GM13977 (cell line): Measurements from ENCODE around the gene RUNX2.
"Not testable (repeated sequence)": the region's sequence is repeated elsewhere in the genome, so short reads cannot be mapped to it uniquely, and the experiment has no call there.

Source experiments
- DNase-seq: peaks from one replicate; pipeline ENCODE4 v3.0.0; 2012; ENCODE audit warnings: low spot score
- CTCF ChIP-seq: IDR thresholded peaks from 2 replicates; pipeline ENCODE4 v1.5.1; 2012; ENCODE audit warnings: mild to moderate bottlenecking, control low read depth; ENCODE audit not compliant: insufficient read depth; ENCODE audit errors: extremely low read depth, missing control alignments
- in situ Hi-C: fragments of 300-500 bp; cut with MboI; formaldehyde crosslinking; loops from one replicate; pipeline ENCODE4 v1.12.0; 2022; ENCODE audit warnings: low sequenced_read_pairs, low pct_unique_long_range_greater_than_20kb, mixed read lengths, inconsistent platforms; ENCODE audit not compliant: unreplicated experiment

Gene RUNX2

GRCh38 chr6:45327956-45328522 lies at the start of gene RUNX2:
Gene RUNX2 (plus strand): TSS chr6:45328330. CDS start chr6:45328727, 397 bp downstream.
- no peak for TF ChIP-seq CTCF
- no peak for DNase-seq
- in situ Hi-C loops: no loop called here

GRCh38 chr6:45278367-45278766 lies 49.8 kb upstream of the RUNX2 start:
- no peak for DNase-seq
- in situ Hi-C loops: no loop called here
- TF ChIP-seq CTCF: no peak

GRCh38 chr6:45286707-45287106 lies 41.4 kb upstream of the RUNX2 start:
- in situ Hi-C loops: not testable (repeated sequence)

DNA sequence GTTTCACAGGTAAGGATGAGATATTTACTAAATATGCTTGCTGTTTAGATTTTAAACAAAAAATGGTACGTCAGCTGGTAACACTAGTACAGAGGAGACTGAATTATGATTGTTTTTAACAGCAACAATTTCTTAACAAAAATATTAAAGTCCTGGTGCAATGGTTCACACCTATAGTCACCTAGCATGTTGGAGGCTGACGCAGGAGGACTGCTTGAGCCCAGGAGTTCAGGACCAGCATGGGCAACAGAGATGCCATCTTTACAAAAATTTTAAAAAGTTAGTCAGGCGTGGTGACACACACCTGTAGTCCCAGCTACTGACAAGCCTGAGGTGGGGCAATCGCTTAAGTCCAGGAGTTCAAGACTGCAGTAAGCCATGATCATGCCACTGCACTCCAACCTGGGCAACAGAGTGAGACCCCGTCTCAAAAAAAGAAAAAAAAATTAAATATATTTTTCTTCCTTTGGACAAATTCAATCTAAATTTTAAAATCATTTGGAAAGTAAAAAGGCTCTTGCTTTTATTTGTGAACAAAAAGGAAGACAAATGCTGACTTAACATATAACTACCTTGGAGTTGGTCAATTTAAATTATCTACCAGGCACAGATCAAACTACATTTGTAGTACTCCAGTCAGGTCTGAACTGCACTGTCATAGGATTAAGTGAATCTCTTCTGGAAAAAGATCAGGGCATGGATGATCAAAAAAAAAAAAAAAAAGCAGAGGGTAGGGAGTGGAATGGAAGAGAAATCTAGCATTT lies 38.2 kb upstream of the RUNX2 start:
- in situ Hi-C loops: no loop called here
- TF ChIP-seq CTCF: no peak
- DNase-seq: no peak

More at GRCh38 chr6:45286707-45287106, 41.4 kb upstream of the RUNX2 start:
- not testable (repeated sequence) for DNase-seq

GRCh38 chr6:45293306-45293705 lies 34.8 kb upstream of the RUNX2 start:
- in situ Hi-C loops: no loop called here
- no peak for DNase-seq
- no peak for TF ChIP-seq CTCF

DNA sequence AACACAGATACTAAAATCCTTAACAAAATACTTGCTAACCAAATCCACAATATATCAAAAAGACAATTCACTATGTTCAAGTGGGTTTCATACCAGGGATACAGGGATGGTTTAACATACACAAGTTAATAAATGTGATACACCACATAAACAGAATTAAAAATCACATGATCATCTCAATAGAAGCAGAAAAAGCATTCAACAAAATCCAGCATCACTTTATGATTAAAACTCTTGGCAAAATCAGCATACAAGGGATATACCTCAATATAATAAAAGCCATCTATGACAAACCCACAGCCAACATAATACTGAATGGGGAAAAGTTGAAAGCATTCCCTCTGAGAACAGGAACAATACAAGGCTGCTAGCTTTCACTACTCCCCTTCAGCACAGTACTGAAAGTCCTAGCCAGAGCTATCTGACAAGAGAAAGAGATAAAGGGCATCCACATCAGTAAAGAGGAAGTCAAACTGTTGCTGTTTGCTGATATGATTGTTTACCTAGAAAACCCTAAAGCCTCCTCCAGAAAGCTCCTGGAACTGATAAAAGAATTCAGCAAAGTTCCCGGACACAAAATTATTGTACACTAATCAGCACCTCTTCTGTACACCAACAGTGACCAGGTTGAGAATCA lies 33.9 kb upstream of the RUNX2 start:
- DNase-seq, in situ Hi-C loops: not testable (repeated sequence)

DNA sequence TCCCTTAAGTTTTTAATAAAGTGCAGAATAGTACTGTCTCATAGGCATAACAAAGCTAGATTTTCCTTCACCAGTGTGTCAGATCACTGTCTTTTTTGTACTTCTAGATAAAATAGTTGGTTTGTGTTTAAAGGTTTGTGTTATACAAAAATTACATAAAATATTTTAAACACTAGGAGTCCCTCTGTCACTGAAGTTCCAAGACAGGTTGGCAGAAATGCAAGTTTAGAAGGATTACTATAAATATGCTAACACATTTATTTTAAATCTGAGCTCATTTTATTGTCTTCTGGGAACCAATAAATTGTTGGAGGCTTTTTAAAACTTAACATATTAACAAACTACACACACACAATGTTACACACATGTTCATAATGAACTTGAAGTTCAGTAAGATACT lies 30.8 kb upstream of the RUNX2 start:
- DNase-seq: no peak
- in situ Hi-C loops: no loop called here
- TF ChIP-seq CTCF: no peak
